ENCODE measurements around the gene HELZ2. TPM values are rescaled to one million over a fixed set of nuclear protein-coding genes. Genes with fewer than 3 reads are reported as not detected.

HELZ2 gene
- total and polyA plus RNA-seq, 2 of the 4 experiments (the other 2 are of a cell fraction): 4.7 to 10.6 TPM

DNA sequence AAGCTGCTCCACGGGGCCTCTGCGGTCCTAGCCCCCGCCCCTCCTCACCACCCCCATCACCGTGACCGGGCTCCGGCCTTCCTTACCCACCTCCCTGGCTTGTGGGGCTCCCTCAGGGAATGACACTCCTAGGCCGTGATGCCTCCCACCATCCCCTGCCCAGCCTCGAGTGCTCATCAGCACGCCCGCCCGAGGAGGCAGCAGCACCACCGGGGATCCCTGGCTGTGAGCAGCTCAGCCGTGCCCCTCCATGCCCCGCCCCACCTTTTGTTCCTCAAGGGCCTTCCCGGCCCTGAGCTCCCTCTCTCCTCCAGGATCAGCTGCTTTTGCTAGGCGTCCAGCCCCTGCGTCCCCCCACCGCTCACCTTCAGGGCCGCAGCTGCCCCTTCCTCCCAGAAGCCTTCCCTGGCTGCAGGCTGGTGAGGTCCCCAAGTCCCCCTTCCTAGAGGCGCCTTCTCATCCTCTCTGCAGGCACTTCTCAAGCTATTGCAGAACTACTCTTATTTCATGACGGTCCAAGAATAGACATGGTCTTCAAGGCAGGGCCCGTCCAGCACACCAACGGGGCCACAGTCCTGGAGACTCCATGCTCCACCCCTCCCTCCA lies 17.1 kb downstream of the HELZ2 start:
- Histone ChIP-seq H3K23ac (ENCODE audit: low read depth, low read length) (no peak overlapping the region), H3K27ac (ENCODE audit: insufficient read depth, low read length) (no peak overlapping the region), H4K91ac (ENCODE audit: insufficient read depth, low read depth, low read length) (no peak overlapping the region), H3K9me3 (ENCODE audit: control insufficient read depth, insufficient read depth, low read length) (no peaks in the 10 kb centered on the region), H3K4ac (ENCODE audit: low read depth, low read length) (no peak overlapping the region), H4K8ac (ENCODE audit: low read depth in 2 of 2, low read length in 2 of 2) (no peak overlapping the region), H3K27me3 (ENCODE audit: control insufficient read depth, insufficient read depth, low read length) (no peaks in the 10 kb centered on the region), H3K18ac (ENCODE audit: low read depth, low read length) (no peak overlapping the region), H3K9ac (ENCODE audit: low read depth, low read length) (no peak overlapping the region), H2BK120ac (ENCODE audit: low read depth, low read length) (no peak overlapping the region), H4K20me1 (ENCODE audit: insufficient read depth, low read length) (no peaks in the 10 kb centered on the region; the same call in 1 of the 2 replicates), H3K79me1 (ENCODE audit: low read depth in 1 of 2, low read length in 2 of 2) (no peaks in the 10 kb centered on the region), H2BK15ac (ENCODE audit: low read depth, low read length) (no peak overlapping the region), H3K4me3 (ENCODE audit: insufficient read depth, low read depth, low read length) (no peak overlapping the region), H3K14ac (replicated peaks; ENCODE audit: low read depth, low read length) (no peak overlapping the region), H3K36me3 (ENCODE audit: control insufficient read depth, insufficient read depth, low read length) (peaks cover 22% of the 10 kb centered on the region), H3K9me1 (ENCODE audit: insufficient read depth, low read length) (no peaks in the 10 kb centered on the region), H4K5ac (ENCODE audit: low read depth, low read length) (no peak overlapping the region), H3K4me2 (ENCODE audit: low read depth, low read length) (no peak overlapping the region), H2AFZ (replicated peaks; ENCODE audit: low read length, poor library complexity) (no peak overlapping the region), H2BK5ac (ENCODE audit: low read depth, low read length, poor library complexity, severe bottlenecking) (no peak overlapping the region), H3K56ac (ENCODE audit: extremely low read depth, insufficient read depth, low read length) (no peak overlapping the region), H2AK5ac (ENCODE audit: low read depth, low read length) (no peak overlapping the region), H3K4me1 (ENCODE audit: control insufficient read depth, insufficient read depth, low read length) (peaks cover 5% of the 10 kb centered on the region; the same call in 1 of the 2 replicates), H2BK20ac (ENCODE audit: low read depth, low read length) (no peak overlapping the region), H2AK9ac (replicated peaks; ENCODE audit: low read depth, low read length, poor library complexity) (peak overlapping the region; percentile 82)
- DNase-seq (no peak), ATAC-seq (ENCODE audit: low read depth) (no peak)
- intact Hi-C loops (cut with micrococcal nuclease) (no loop called here), dilution Hi-C loops (cut with HindIII; ENCODE audit: low sequenced_read_pairs, unreplicated experiment) (no loop called here), in situ Hi-C loops (cut with MboI; ENCODE audit: low sequenced_read_pairs) (no loop called here)
- POLR2A ChIA-PET (ENCODE audit: unreplicated experiment): no interaction called here
- 60% methylated on average over 15 of the region's 23 CpGs; no CpG with 5 or more reads in 1 of the 2 experiments for WGBS, 2 experiments (ENCODE audit: extremely low coverage in 2 of 2, insufficient read length in 1 of 2)
- TF ChIP-seq, protein P1, sequence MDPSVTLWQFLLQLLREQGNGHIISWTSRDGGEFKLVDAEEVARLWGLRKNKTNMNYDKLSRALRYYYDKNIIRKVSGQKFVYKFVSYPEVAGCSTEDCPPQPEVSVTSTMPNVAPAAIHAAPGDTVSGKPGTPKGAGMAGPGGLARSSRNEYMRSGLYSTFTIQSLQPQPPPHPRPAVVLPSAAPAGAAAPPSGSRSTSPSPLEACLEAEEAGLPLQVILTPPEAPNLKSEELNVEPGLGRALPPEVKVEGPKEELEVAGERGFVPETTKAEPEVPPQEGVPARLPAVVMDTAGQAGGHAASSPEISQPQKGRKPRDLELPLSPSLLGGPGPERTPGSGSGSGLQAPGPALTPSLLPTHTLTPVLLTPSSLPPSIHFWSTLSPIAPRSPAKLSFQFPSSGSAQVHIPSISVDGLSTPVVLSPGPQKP (IDR thresholded peaks at IDR 0.05; ENCODE audit: borderline replicate concordance, low read depth, low read length): no peak
- no peak for TF ChIP-seq SMC3 (IDR thresholded peaks at IDR 0.05; ENCODE audit: low read depth, low read length)
- TF ChIP-seq, protein P2, sequence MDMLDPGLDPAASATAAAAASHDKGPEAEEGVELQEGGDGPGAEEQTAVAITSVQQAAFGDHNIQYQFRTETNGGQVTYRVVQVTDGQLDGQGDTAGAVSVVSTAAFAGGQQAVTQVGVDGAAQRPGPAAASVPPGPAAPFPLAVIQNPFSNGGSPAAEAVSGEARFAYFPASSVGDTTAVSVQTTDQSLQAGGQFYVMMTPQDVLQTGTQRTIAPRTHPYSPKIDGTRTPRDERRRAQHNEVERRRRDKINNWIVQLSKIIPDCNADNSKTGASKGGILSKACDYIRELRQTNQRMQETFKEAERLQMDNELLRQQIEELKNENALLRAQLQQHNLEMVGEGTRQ (IDR thresholded peaks at IDR 0.05; ENCODE audit: low read depth, low read length): no peak
- no peak for TF ChIP-seq MXI1 (IDR thresholded peaks at IDR 0.05; ENCODE audit: borderline replicate concordance, low read depth, low read length)
- TF ChIP-seq MAZ (IDR thresholded peaks at IDR 0.05; ENCODE audit: borderline replicate concordance, low read depth, low read length): no peak
- TF ChIP-seq RCOR1 (IDR thresholded peaks at IDR 0.05; ENCODE audit: insufficient replicate concordance, low read length): no peak
- TF ChIP-seq NFE2L2 (IDR thresholded peaks at IDR 0.05; ENCODE audit: low read depth, low read length): no peak
- CTCF ChIA-PET: no interaction called here
- BruUV-seq (replicated peaks): no TSS peak
